T-cell (primary cell): ENCODE data around the gene OSBPL3. TPM values are rescaled to one million over a fixed set of nuclear protein-coding genes. Genes with fewer than 3 reads are reported as not detected.

ENCODE experiments used
- ATAC-seq, 4 experiments: fragments of 200-7000 bp in 3 of 4; fragments of 150-1000 bp in 1 of 4; cut with Tn5 transposase; replicated peaks in 1 of 4; 1 replicate in 3 of 4; 2 replicates in 1 of 4; pipeline ENCODE4 v1.10.0; 2021; ENCODE audit warnings: moderate library complexity in 3 of 4, mild to moderate bottlenecking in 2 of 4, moderate number of reproducible peaks in 1 of 4
- CTCF ChIA-PET, 2 donors: fragments of 300-600 bp; sonication (Branson Sonifier 250); formaldehyde crosslinking; loops; one replicate each; lab custom pipeline; 2022; ENCODE audit warnings: antibody characterized with exemption in 2 of 2; lab: Charles Lee
- POLR2A ChIA-PET, 2 donors: fragments of 300-600 bp; sonication (Branson Sonifier 250); formaldehyde crosslinking; loops; one replicate each; lab custom pipeline; 2022; ENCODE audit warnings: antibody characterized with exemption in 2 of 2; lab: Charles Lee
- DNase-seq, 35 experiments: peaks; one replicate each; pipeline versions ENCODE4 v3.0.0 to v3.0.0-alpha.2; 2013 to 2023
- H3K27ac ChIP-seq: one replicate; pipeline ENCODE4 v1.5.1; 2013; ENCODE audit warnings: low read length
- H3K27me3 ChIP-seq, 2 experiments: replicated peaks in 1 of 2; 1 replicate in 1 of 2; 2 replicates in 1 of 2; pipeline versions ENCODE4 v1.6.1 to v1.7.0; 2013; ENCODE audit warnings: low read length in 1 of 2, mixed read lengths in 1 of 2; ENCODE audit not compliant: control insufficient read depth in 2 of 2, insufficient read depth in 2 of 2; ENCODE audit errors: extremely low read depth in 1 of 2
- H3K36me3 ChIP-seq, 2 donors: 1 replicate in 1 of 2; 2 replicates in 1 of 2; pipeline versions ENCODE4 v1.6.1 to v1.7.0; 2013; ENCODE audit warnings: low read length in 1 of 2; ENCODE audit not compliant: control insufficient read depth in 2 of 2, insufficient read depth in 1 of 2; ENCODE audit errors: extremely low read depth in 1 of 2
- H3K4me1 ChIP-seq, 2 experiments: 1 replicate in 1 of 2; 2 replicates in 1 of 2; pipeline versions ENCODE4 v1.6.1 to v1.7.0; 2013; ENCODE audit warnings: low read length in 2 of 2, mixed read lengths in 1 of 2; ENCODE audit not compliant: insufficient read depth in 2 of 2, control insufficient read depth in 1 of 2; ENCODE audit errors: extremely low read depth in 1 of 2
- H3K4me3 ChIP-seq, 2 donors: 1 replicate in 1 of 2; 2 replicates in 1 of 2; pipeline versions ENCODE4 v1.5.1 to v1.7.0; 2013; ENCODE audit warnings: mild to moderate bottlenecking in 2 of 2, low read length in 1 of 2, moderate library complexity in 1 of 2; ENCODE audit not compliant: control insufficient read depth in 1 of 2; ENCODE audit errors: extremely low read depth in 1 of 2
- H3K9me3 ChIP-seq: 2 replicates; pipeline ENCODE4 v1.7.0; 2013
- H3K27ac Mint-ChIP-seq, 2 donors: one replicate each; pipeline ENCODE4 v1.8.0; 2020 to 2021; ENCODE audit warnings: mild to moderate bottlenecking in 2 of 2, mixed read lengths in 2 of 2
- H3K27me3 Mint-ChIP-seq, 2 donors: one replicate each; pipeline ENCODE4 v1.8.0; 2021 to 2022; ENCODE audit warnings: mixed read lengths in 2 of 2
- H3K36me3 Mint-ChIP-seq: one replicate; pipeline ENCODE4 v1.8.0; 2021; ENCODE audit warnings: mixed read lengths
- H3K4me1 Mint-ChIP-seq, 3 donors: one replicate each; pipeline ENCODE4 v1.8.0; 2020 to 2022; ENCODE audit warnings: mixed read lengths in 3 of 3, mild to moderate bottlenecking in 1 of 3
- H3K4me3 Mint-ChIP-seq, 3 donors: one replicate each; pipeline ENCODE4 v1.8.0; 2020 to 2022; ENCODE audit warnings: mild to moderate bottlenecking in 3 of 3, mixed read lengths in 3 of 3, moderate library complexity in 3 of 3
- H3K9me3 Mint-ChIP-seq, 3 donors: one replicate each; pipeline ENCODE4 v1.8.0; 2020 to 2022; ENCODE audit warnings: mixed read lengths in 3 of 3
- WGBS: methylation state at CpG from one replicate; pipeline ENCODE4 v1.1.5; 2013; ENCODE audit warnings: missing lambda C conversion rate; ENCODE audit not compliant: insufficient coverage; 5-methylcytosine and 5-hydroxymethylcytosine counted together
- total RNA-seq, 35 experiments: library from RNA in 6 of 35; stranded (reverse) in 6 of 35; fragments of 120-200 nt in 1 of 35; gene quantifications; one replicate each; pipeline versions ENCODE4 v1.2.1 to v1.2.4 and lab custom pipeline; 2013 to 2026

The OSBPL3 gene
- total RNA-seq, 5 donors from 2014 or later (not counting 1 experiment from before 2014, with no cell fraction given), result 30.2 to 62.7 (median 54.7) TPM

GRCh38 chr7:24933298-24933697 is 46.7 kb downstream of the OSBPL3 start:
- H3K27ac ChIP-seq, result no peak overlapping the region
- DNase-seq (no peak), ATAC-seq (no peak)
- CTCF ChIA-PET, result interaction anchor here in 1 of 2 donors (0.8 to 1.3 kb wide), 2 partner anchors 13 to 18 kb away, joined by 3 read pairs; no protein-coding TSS in a partner anchor
- H3K4me1 ChIP-seq, result no peaks in the 10 kb centered on the region
- no peaks in the 10 kb centered on the region for H3K9me3 ChIP-seq
- Mint-ChIP-seq H3K9me3 (no peaks in the 10 kb centered on the region), H3K36me3 (peaks cover 25% of the 10 kb centered on the region), H3K27me3 (no peaks in the 10 kb centered on the region), H3K4me1 (peaks cover 34 to 72% (median 64%) of the 10 kb centered on the region in 3 donors), H3K4me3 (no peak overlapping the region), H3K27ac (no peak overlapping the region)
- no CpG with 5 or more reads among the region's 2 CpGs for WGBS
- no peaks in the 10 kb centered on the region for H3K27me3 ChIP-seq
- no peaks in the 10 kb centered on the region for H3K36me3 ChIP-seq
- no peak overlapping the region for H3K4me3 ChIP-seq
- POLR2A ChIA-PET, result no interaction called here

DNA sequence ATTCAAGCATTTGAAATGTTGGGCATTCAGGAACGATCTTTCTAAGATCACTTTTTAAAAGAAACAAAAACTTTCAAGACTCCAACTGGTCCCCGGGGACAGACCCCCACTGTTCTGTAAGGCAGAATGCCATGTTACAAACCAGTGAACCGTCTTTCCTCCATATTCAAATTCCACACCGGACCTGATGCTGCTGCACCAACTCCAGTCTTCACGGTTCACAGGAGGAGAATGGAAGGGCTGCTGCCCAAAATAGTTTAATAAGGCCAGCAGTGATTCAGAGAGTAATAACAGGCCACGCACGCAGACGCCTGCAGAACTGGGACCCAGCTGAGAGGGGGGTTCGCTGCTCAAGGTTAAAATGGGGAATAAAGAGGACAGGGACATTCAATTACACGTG is 47.2 kb downstream of the OSBPL3 start:
- no peaks in the 10 kb centered on the region for H3K27me3 ChIP-seq
- WGBS, result 90% methylated on average over 2 of the region's 10 CpGs
- CTCF ChIA-PET, result interaction anchor here in 1 of 2 donors (1.3 kb wide), 1 partner anchor 14 kb away, joined by 3 read pairs; no protein-coding TSS in a partner anchor
- no peak overlapping the region for H3K4me3 Mint-ChIP-seq
- H3K9me3 ChIP-seq, result no peaks in the 10 kb centered on the region
- H3K27ac ChIP-seq, result no peak overlapping the region
- H3K36me3 ChIP-seq, result no peaks in the 10 kb centered on the region
- H3K4me1 ChIP-seq, result no peaks in the 10 kb centered on the region
- peaks cover 34 to 69% (median 62%) of the 10 kb centered on the region in 3 donors for H3K4me1 Mint-ChIP-seq
- ATAC-seq (no peak), DNase-seq (no peak)
- H3K27me3 Mint-ChIP-seq, result no peaks in the 10 kb centered on the region
- H3K9me3 Mint-ChIP-seq, result no peaks in the 10 kb centered on the region
- H3K36me3 Mint-ChIP-seq, result peaks cover 21% of the 10 kb centered on the region
- H3K27ac Mint-ChIP-seq, result no peak overlapping the region
- no peak overlapping the region for H3K4me3 ChIP-seq
- POLR2A ChIA-PET, result no interaction called here

DNA sequence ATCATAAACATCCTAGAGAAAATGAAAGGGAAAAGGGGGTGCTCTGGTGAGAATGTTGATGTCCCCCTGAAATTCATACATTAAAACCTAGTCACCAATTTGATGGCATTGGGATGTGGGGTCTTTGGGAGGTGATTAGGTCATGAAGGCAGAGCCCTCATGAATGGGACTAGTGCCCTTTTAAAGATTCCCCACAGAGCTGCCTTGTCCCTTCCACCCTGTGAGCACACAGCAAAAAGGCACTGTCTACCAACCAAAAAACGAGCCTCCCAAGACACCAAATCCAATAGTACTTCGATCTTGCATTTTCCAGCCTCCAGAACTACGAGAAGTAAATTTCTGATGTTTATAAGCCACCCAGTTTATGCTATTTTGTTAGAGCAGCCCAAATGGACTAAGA is 47.6 kb downstream of the OSBPL3 start:
- no peak for ATAC-seq
- no peak overlapping the region for H3K27ac ChIP-seq
- H3K27me3 ChIP-seq, result no peaks in the 10 kb centered on the region
- no peak overlapping the region for H3K4me3 ChIP-seq
- H3K4me1 Mint-ChIP-seq, result peaks cover 34 to 68% (median 60%) of the 10 kb centered on the region in 3 donors
- H3K36me3 Mint-ChIP-seq, result peaks cover 21% of the 10 kb centered on the region
- H3K36me3 ChIP-seq, result no peaks in the 10 kb centered on the region
- H3K4me3 Mint-ChIP-seq, result no peak overlapping the region
- no peaks in the 10 kb centered on the region for H3K9me3 Mint-ChIP-seq
- no peaks in the 10 kb centered on the region for H3K9me3 ChIP-seq
- no peaks in the 10 kb centered on the region for H3K4me1 ChIP-seq
- H3K27ac Mint-ChIP-seq, result no peak overlapping the region
- CTCF ChIA-PET, result no interaction called here
- POLR2A ChIA-PET, result no interaction called here
- no CpG with 5 or more reads among the region's 3 CpGs for WGBS
- H3K27me3 Mint-ChIP-seq, result no peaks in the 10 kb centered on the region
- no peak for DNase-seq

DNA sequence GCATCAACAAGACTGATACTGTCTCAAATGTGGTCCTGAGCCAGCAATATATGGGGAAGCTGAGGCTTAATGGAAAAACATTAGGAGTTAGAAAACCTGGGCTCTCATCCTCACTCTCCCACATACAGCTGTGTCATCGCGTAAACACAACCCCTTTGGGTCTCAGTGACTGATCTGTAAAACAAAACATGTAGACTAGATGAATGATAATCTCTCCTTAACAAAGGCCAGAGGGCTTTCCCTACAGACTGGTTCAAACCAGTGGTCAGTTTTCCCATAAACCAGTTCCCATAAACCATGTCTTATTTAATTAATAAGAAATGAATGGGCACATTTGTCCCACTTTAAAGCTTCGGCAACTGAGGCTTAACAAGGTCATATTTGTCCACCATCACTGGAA is 48.1 kb downstream of the OSBPL3 start:
- ChIA-PET CTCF (no interaction called here), POLR2A (no interaction called here)
- Histone ChIP-seq H3K4me1 (no peaks in the 10 kb centered on the region), H3K9me3 (no peaks in the 10 kb centered on the region), H3K4me3 (no peak overlapping the region), H3K27ac (no peak overlapping the region), H3K36me3 (no peaks in the 10 kb centered on the region), H3K27me3 (no peaks in the 10 kb centered on the region)
- no CpG with 5 or more reads among the region's 3 CpGs for WGBS
- H3K27ac Mint-ChIP-seq, result no peak overlapping the region
- no peak for DNase-seq
- H3K36me3 Mint-ChIP-seq, result peaks cover 20% of the 10 kb centered on the region
- H3K9me3 Mint-ChIP-seq, result no peaks in the 10 kb centered on the region
- H3K4me3 Mint-ChIP-seq, result no peak overlapping the region
- peaks cover 32 to 67% (median 62%) of the 10 kb centered on the region in 3 donors for H3K4me1 Mint-ChIP-seq
- H3K27me3 Mint-ChIP-seq, result no peaks in the 10 kb centered on the region
- ATAC-seq, result no peak

GRCh38 chr7:24930856-24931255 is 49.1 kb downstream of the OSBPL3 start:
- no peak for ATAC-seq
- H3K4me3 ChIP-seq, result no peak overlapping the region
- H3K36me3 Mint-ChIP-seq, result peaks cover 16% of the 10 kb centered on the region
- ChIA-PET POLR2A (no interaction called here), CTCF (interaction anchor here in 1 of 2 donors (0.5 kb wide), 1 partner anchor 1293 kb away, joined by 3 read pairs; no protein-coding TSS in a partner anchor)
- H3K27me3 Mint-ChIP-seq, result no peaks in the 10 kb centered on the region
- no peaks in the 10 kb centered on the region for H3K36me3 ChIP-seq
- H3K4me1 Mint-ChIP-seq, result peaks cover 22 to 66% (median 61%) of the 10 kb centered on the region in 3 donors
- no peaks in the 10 kb centered on the region for H3K9me3 Mint-ChIP-seq
- H3K4me3 Mint-ChIP-seq, result no peak overlapping the region
- no peaks in the 10 kb centered on the region for H3K9me3 ChIP-seq
- WGBS, result no CpG with 5 or more reads among the region's 1 CpG
- H3K27me3 ChIP-seq, result no peaks in the 10 kb centered on the region
- H3K27ac Mint-ChIP-seq, result no peak overlapping the region
- no peak overlapping the region for H3K27ac ChIP-seq
- DNase-seq, result no peak
- no peaks in the 10 kb centered on the region for H3K4me1 ChIP-seq

GRCh38 chr7:24926623-24927524 is 53.1 kb downstream of the OSBPL3 start:
- no peak overlapping the region for H3K4me3 Mint-ChIP-seq
- Histone ChIP-seq H3K27ac (no peak overlapping the region), H3K9me3 (no peaks in the 10 kb centered on the region), H3K4me3 (no peak overlapping the region), H3K36me3 (no peaks in the 10 kb centered on the region), H3K27me3 (no peaks in the 10 kb centered on the region), H3K4me1 (peaks cover 3 to 19% of the 10 kb centered on the region in 2 experiments)
- H3K4me1 Mint-ChIP-seq, result peaks cover 27 to 73% (median 65%) of the 10 kb centered on the region in 3 donors
- no peaks in the 10 kb centered on the region for H3K9me3 Mint-ChIP-seq
- WGBS, result 100% methylated on average over 2 of the region's 5 CpGs
- no peaks in the 10 kb centered on the region for H3K27me3 Mint-ChIP-seq
- ATAC-seq, result no peak
- peaks cover 16% of the 10 kb centered on the region for H3K36me3 Mint-ChIP-seq
- H3K27ac Mint-ChIP-seq, result peak overlapping the region; percentile 19 to 71
- CTCF ChIA-PET, result interaction anchor here (0.6 to 1.1 kb wide), 3 partner anchors 11 to 172 kb away, joined by 3 to 4 read pairs (median 3); no protein-coding TSS in a partner anchor
- no peak for DNase-seq
- POLR2A ChIA-PET, result interaction anchor here in 1 of 2 donors (1.0 kb wide), 1 partner anchor 10 kb away, joined by 4 read pairs; no protein-coding TSS in a partner anchor
